PC-3 (cell line): ENCODE results near the gene MT1M. TPM values are rescaled to one million over a fixed set of nuclear protein-coding genes. Genes with fewer than 3 reads are reported as not detected.

Experiments used
- ATAC-seq: fragments of 200-7000 bp; cut with Tn5 transposase; 2 replicates; pipeline ENCODE4 v1.9.1; 2020; ENCODE audit warnings: mild to moderate bottlenecking, moderate library complexity
- BruUV-seq: library from RNA; stranded (reverse); fragments of 400-500 nt; replicated peaks from 2 replicates; lab custom pipeline; 2021; lab: Mats Ljungman, UMichigan
- CTCF ChIA-PET: fragments of 300-600 bp; sonication (Branson Sonifier 250); formaldehyde crosslinking; loops from one replicate; lab custom pipeline; 2022; ENCODE audit warnings: antibody characterized with exemption; lab: Charles Lee
- POLR2A ChIA-PET: fragments of 300-600 bp; sonication (Branson Sonifier 250); formaldehyde crosslinking; loops from one replicate; lab custom pipeline; 2022; ENCODE audit warnings: antibody characterized with exemption; ENCODE audit not compliant: unreplicated experiment; lab: Charles Lee
- DNase-seq: peaks from one replicate; pipeline ENCODE4 v3.0.0-alpha.2; 2015
- H2AFZ ChIP-seq: fragments of 300-600 bp; sonication (generic); 2 replicates; pipeline ENCODE4 v1.6.0; 2016; ENCODE audit warnings: antibody characterized with exemption, low read length
- H3F3A ChIP-seq: fragments of 300-600 bp; sonication (generic); one replicate; pipeline ENCODE4 v1.6.0; 2017; ENCODE audit warnings: antibody characterized with exemption, low read length, control low read depth, mild to moderate bottlenecking; ENCODE audit not compliant: unreplicated experiment
- H3K27ac ChIP-seq: fragments of 300-600 bp; sonication (generic); 2 replicates; pipeline ENCODE4 v1.5.1; 2016; ENCODE audit warnings: mild to moderate bottlenecking, low read length
- H3K27me3 ChIP-seq: fragments of 300-600 bp; sonication (generic); 2 replicates; pipeline ENCODE4 v1.6.1; 2016; ENCODE audit warnings: low read length, mixed read lengths
- H3K36me3 ChIP-seq: fragments of 300-600 bp; sonication (generic); 2 replicates; pipeline ENCODE4 v1.6.1; 2016; ENCODE audit warnings: low read depth, mixed run types, low read length, mixed read lengths
- H3K4me1 ChIP-seq: fragments of 300-600 bp; sonication (generic); 2 replicates; pipeline ENCODE4 v1.5.1; 2016; ENCODE audit warnings: low read length; ENCODE audit not compliant: insufficient read depth
- H3K4me2 ChIP-seq: fragments of 300-600 bp; sonication (generic); 2 replicates; pipeline ENCODE4 v1.6.0; 2016; ENCODE audit warnings: low read length
- H3K4me3 ChIP-seq: fragments of 300-600 bp; sonication (generic); 2 replicates; pipeline ENCODE4 v1.5.1; 2016; ENCODE audit warnings: mild to moderate bottlenecking, low read length, mixed read lengths
- H3K79me2 ChIP-seq: fragments of 300-600 bp; sonication (generic); 2 replicates; pipeline ENCODE4 v1.6.1; 2017; ENCODE audit warnings: low read length, mixed read lengths
- H3K9ac ChIP-seq: fragments of 300-600 bp; sonication (generic); 2 replicates; pipeline ENCODE4 v1.6.0; 2016; ENCODE audit warnings: mild to moderate bottlenecking, low read length
- H3K9me2 ChIP-seq: fragments of 300-600 bp; sonication (generic); replicated peaks from 2 replicates; pipeline ENCODE4 v1.6.1; 2016; ENCODE audit warnings: mixed run types, low read length, mixed read lengths
- H3K9me3 ChIP-seq: fragments of 300-600 bp; sonication (generic); 2 replicates; pipeline ENCODE4 v1.6.1; 2016; ENCODE audit warnings: low read length, mixed read lengths
- H4K20me1 ChIP-seq: fragments of 300-600 bp; sonication (generic); 2 replicates; pipeline ENCODE4 v1.6.1; 2016; ENCODE audit warnings: low read length, mixed read lengths
- CTCF ChIP-seq: fragments of 300-600 bp; sonication (generic); conservative IDR thresholded peaks from 2 replicates; pipeline ENCODE4 v1.5.1; 2017; ENCODE audit warnings: antibody characterized with exemption, low read depth, mild to moderate bottlenecking, low read length
- EZH2 ChIP-seq: fragments of 300-600 bp; sonication (generic); IDR thresholded peaks from one replicate; pipeline ENCODE4 v1.6.1; 2017; ENCODE audit warnings: antibody characterized with exemption, mild to moderate bottlenecking, low read length; ENCODE audit not compliant: unreplicated experiment
- EZH2phosphoT487 ChIP-seq: fragments of 300-600 bp; sonication (generic); IDR thresholded peaks from 2 replicates; pipeline ENCODE4 v1.6.1; 2018; ENCODE audit warnings: mild to moderate bottlenecking, antibody characterized with exemption, low read length, borderline replicate concordance
- intact Hi-C: fragments of 100-400 bp; cut with micrococcal nuclease; formaldehyde crosslinking; loops from 2 replicates; pipeline ENCODE4 v1.9.0; 2023
- total RNA-seq: library from RNA; depleted of rRNA; stranded (reverse); fragments of >200 nt; gene quantifications from 2 replicates; pipeline ENCODE4 v1.2.3, GENCODE V29; 2014

Gene MT1M
- total RNA-seq, 1 experiment from 2014 or later = 1.5 TPM

GRCh38 chr16:56600398-56600999 is 32.0 kb upstream of the MT1M start:
- Histone ChIP-seq H3K4me3 (peak overlapping the region; percentile 53; the same call in 1 of the 2 replicates), H3K79me2 (no peaks in the 10 kb centered on the region), H3K4me2 (peak overlapping the region; percentile 81), H3K27me3 (no peaks in the 10 kb centered on the region), H3K36me3 (no peaks in the 10 kb centered on the region), H3K27ac (no peak overlapping the region), H3K9me3 (no peaks in the 10 kb centered on the region), H2AFZ (peak overlapping the region; percentile 66), H3K9me2 (no peaks in the 10 kb centered on the region), H4K20me1 (no peaks in the 10 kb centered on the region), H3K4me1 (peaks cover 14% of the 10 kb centered on the region), H3K9ac (no peak overlapping the region), H3F3A (peaks cover 5% of the 10 kb centered on the region)
- TF ChIP-seq CTCF (peak; percentile 81), EZH2phosphoT487 (no peak), EZH2 (no peak)
- BruUV-seq = no TSS peak
- intact Hi-C loops = loop anchor here (1.0 to 10.0 kb wide), 2 partner anchors 54 to 86 kb away; partner anchors contain the start of genes MT1B and MT1F
- DNase-seq (peak; percentile 68), ATAC-seq (peak; percentile 69; the same call in 1 of the 2 replicates)
- ChIA-PET POLR2A (no interaction called here), CTCF (interaction anchor here (0.5 to 1.1 kb wide), 7 partner anchors 26 to 1184 kb away, joined by 3 to 17 read pairs (median 4); no protein-coding TSS in a partner anchor)

- H3K4me2 ChIP-seq = no peak overlapping the region
- POLR2A ChIA-PET = no interaction called here
- intact Hi-C loops = loop anchor here (10.0 kb wide), 1 partner anchor 53 kb away; the partner anchor contains the start of genes MT1B and MT1F
- CTCF ChIA-PET = interaction anchor here (0.5 to 1.1 kb wide), 3 partner anchors 23 to 99 kb away, joined by 3 to 17 read pairs (median 5); no protein-coding TSS in a partner anchor
- H4K20me1 ChIP-seq = no peaks in the 10 kb centered on the region
- H3K9me3 ChIP-seq = no peaks in the 10 kb centered on the region
- DNase-seq = no peak
- H2AFZ ChIP-seq = no peak overlapping the region
- ATAC-seq = no peak
- H3K79me2 ChIP-seq = no peaks in the 10 kb centered on the region
- TF ChIP-seq EZH2phosphoT487 (no peak), CTCF (no peak), EZH2 (no peak)
- no peak overlapping the region for H3K27ac ChIP-seq
- no TSS peak for BruUV-seq
- no peaks in the 10 kb centered on the region for H3K27me3 ChIP-seq
- H3K36me3 ChIP-seq = no peaks in the 10 kb centered on the region
- H3K4me1 ChIP-seq = peaks cover 22% of the 10 kb centered on the region
- no peak overlapping the region for H3K9ac ChIP-seq
- no peak overlapping the region for H3K4me3 ChIP-seq
- peaks cover 14% of the 10 kb centered on the region for H3F3A ChIP-seq
- no peaks in the 10 kb centered on the region for H3K9me2 ChIP-seq
These were observed 31.1 kb upstream of the MT1M start for GRCh38 chr16:56601325-56601724.

GRCh38 chr16:56603589-56603988 is 28.9 kb upstream of the MT1M start:
- no peak overlapping the region for H2AFZ ChIP-seq
- H3K4me1 ChIP-seq = peaks cover 39% of the 10 kb centered on the region
- BruUV-seq = no TSS peak
- H3K27me3 ChIP-seq = no peaks in the 10 kb centered on the region
- TF ChIP-seq EZH2phosphoT487 (no peak), CTCF (peak; percentile 58)
- CTCF ChIA-PET = interaction anchor here (0.7 to 1.4 kb wide), 3 partner anchors 40 to 99 kb away, joined by 4 to 29 read pairs (median 6); no protein-coding TSS in a partner anchor
- no peak overlapping the region for H3K4me2 ChIP-seq
- H4K20me1 ChIP-seq = no peaks in the 10 kb centered on the region
- POLR2A ChIA-PET = interaction anchor here (0.5 to 1.0 kb wide), 2 partner anchors 54 to 69 kb away, joined by 4 to 9 read pairs; no protein-coding TSS in a partner anchor
- H3K27ac ChIP-seq = no peak overlapping the region
- ATAC-seq (peak; percentile 7; the same call in 1 of the 2 replicates), DNase-seq (peak; percentile 72)
- no peaks in the 10 kb centered on the region for H3K9me3 ChIP-seq
- intact Hi-C loops = loop anchor here (1.0 to 10.0 kb wide), 2 partner anchors 51 to 99 kb away; partner anchors contain the start of genes MT1B and MT1F
- H3K36me3 ChIP-seq = no peaks in the 10 kb centered on the region
- H3K79me2 ChIP-seq = peaks cover 2% of the 10 kb centered on the region
- peaks cover 14% of the 10 kb centered on the region for H3F3A ChIP-seq
- H3K9ac ChIP-seq = no peak overlapping the region
- no peaks in the 10 kb centered on the region for H3K9me2 ChIP-seq
- H3K4me3 ChIP-seq = no peak overlapping the region
